GM12892 (cell line): Measurements from ENCODE around the gene FUZ.

Source experiments
- DNase-seq: peaks from one replicate; pipeline ENCODE4 v3.0.0; 2011; ENCODE audit not compliant: insufficient read length
- FAIRE-seq: peaks from 2 replicates; lab custom pipeline; 2011; peaks lifted over from hg19 to GRCh38; lab: Jason Lieb, UNC
- POLR2A ChIP-seq: IDR thresholded peaks from 2 replicates; pipeline ENCODE4 v1.6.1; 2011; ENCODE audit warnings: low read depth, low read length, control low read depth
- POLR2AphosphoS5 ChIP-seq: IDR thresholded peaks from 2 replicates; pipeline ENCODE4 v1.6.1; 2011; ENCODE audit warnings: low read depth, low read length, control low read depth
- TAF1 ChIP-seq: IDR thresholded peaks from 2 replicates; pipeline ENCODE4 v1.6.1; 2011; ENCODE audit warnings: low read depth, mild to moderate bottlenecking, control low read depth, low read length, borderline replicate concordance

FUZ gene

DNA sequence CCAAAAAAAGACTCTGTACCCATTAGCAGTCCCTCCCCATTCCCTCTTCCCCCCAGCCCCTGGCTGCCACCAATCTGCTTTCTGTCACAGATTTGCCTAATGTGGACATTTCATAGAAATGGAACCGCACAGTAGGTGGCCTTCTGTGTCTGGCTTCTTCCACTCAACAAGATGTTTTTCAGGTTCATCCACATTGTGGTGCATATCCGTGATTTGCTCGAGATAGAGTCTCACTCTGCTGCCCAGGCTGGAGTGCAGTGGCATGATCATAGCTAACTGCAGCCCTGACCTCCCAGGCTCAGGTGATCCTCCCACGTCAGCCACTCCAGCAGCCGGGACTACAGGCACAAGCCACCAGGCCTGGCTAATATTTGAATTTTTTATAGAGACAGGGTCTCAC lies 25.3 kb downstream of the FUZ start:
- DNase-seq, result no peak
- no peak for FAIRE-seq
- TF ChIP-seq POLR2AphosphoS5 (no peak), TAF1 (no peak), POLR2A (no peak)

DNA sequence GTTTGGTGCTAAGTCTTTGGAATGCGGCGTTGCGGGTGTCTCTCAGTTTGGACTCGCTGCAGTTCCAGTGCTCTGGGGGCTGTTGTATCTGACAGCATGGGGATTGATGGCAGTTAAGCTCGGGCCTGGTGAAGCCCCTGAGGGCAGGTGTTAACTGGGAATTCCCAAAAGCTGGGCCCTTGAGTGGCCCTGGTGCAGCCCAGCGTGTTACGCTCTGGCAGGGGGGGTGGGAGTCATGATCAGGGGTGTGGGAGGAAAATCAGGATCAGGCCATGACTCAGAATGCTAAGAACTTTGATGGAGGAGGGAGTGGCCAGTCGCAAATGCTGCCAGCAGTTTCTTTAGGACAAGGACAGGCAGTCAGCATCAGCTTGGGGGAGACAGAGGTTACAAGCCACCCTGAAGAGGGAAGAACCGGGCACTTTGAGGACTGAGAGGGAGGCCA lies 26.7 kb downstream of the FUZ start:
- TF ChIP-seq POLR2AphosphoS5 (no peak), POLR2A (no peak), TAF1 (no peak)
- no peak for FAIRE-seq
- no peak for DNase-seq

- TF ChIP-seq POLR2AphosphoS5 (no peak), TAF1 (no peak), POLR2A (no peak)
- FAIRE-seq, result no peak
- no peak for DNase-seq
These were observed 30.6 kb downstream of the FUZ start for GRCh38 chr19:49782515-49782914.

DNA sequence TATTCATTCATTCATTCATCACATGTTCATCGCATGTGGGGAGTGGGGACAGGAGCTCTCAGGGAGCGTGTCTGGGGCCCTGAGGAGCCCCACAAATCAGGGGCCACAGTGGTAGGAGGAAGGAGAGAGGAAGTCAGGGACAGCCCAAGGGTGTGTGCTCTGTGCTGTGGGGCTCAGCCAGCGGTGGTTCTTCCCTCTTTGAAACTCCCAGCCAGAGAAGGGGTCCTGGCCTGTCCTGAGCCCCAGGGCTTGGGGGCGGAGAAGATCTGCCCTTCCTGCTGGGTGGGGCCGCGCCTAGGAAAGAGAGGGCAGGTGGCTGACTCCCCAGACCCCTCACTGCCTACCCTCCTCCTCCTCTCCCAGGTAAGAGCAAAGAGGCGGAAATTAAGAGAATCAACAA lies 31.7 kb downstream of the FUZ start:
- no peak for TF ChIP-seq POLR2A
- TF ChIP-seq POLR2AphosphoS5, result no peak
- TF ChIP-seq TAF1, result no peak
- DNase-seq, result no peak
- FAIRE-seq, result no peak

DNA sequence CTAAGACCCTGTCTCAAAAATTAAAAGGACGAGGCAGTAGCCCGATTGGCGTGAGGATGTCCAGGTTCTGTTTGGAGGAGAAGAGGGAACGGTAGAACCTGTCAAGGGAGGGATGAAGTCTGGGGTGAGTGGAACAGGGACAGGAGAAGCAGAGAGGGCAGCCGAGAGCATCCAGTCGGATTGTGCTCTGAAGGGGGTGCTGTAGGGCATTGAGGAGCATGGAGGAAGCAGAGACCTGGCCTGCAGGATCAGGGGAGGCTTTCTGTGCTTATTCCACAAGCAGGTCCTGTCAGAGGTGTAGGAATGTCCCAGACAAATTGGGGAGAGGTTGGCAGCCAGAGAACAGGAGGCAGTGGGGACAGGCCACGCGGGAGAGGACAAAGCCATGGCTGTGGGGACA lies 32.2 kb downstream of the FUZ start:
- DNase-seq (no peak), FAIRE-seq (no peak)
- TF ChIP-seq POLR2AphosphoS5, result no peak
- no peak for TF ChIP-seq POLR2A
- TF ChIP-seq TAF1, result no peak

DNA sequence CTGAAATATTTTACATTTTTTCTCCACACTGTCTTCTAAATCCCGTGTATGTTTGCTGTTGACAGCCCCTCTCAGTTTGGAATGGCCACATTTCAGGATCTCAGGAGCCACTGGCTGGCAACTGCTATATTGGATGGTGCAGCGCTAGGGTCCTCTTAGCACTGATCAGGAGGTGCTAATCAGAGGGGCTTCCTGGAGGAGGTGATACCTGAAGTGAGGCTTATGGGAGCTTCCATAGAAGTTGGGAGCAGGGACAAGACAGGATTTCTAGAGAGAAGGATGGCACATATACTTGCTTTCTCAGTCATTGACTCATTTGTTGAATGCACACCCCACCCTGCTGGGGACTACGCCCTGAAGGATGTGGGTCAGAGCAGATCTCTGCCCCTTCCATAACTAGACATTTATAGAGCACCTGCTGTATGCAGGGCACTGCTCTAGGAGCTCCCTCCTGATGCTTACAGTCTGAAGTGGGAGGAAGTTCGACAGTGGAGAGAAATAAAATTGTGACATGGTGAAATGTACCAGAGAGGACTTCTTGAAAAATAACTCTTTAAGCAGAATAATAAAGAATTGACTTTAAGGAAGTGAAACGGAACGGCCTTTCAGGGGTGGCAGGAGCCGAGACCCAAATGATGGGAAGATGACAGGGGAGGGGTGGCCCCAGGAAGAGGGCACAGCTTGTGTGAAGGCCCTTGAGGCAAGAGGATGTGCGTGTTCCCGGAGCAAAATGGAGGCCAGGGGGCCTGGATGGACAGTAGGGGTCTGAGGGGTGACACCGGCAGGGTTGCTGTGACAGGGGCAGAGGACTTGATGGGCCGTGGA lies 33.1 kb downstream of the FUZ start:
- TF ChIP-seq POLR2AphosphoS5 (no peak), TAF1 (no peak), POLR2A (no peak)
- no peak for DNase-seq
- FAIRE-seq, result peak; percentile 46

DNA sequence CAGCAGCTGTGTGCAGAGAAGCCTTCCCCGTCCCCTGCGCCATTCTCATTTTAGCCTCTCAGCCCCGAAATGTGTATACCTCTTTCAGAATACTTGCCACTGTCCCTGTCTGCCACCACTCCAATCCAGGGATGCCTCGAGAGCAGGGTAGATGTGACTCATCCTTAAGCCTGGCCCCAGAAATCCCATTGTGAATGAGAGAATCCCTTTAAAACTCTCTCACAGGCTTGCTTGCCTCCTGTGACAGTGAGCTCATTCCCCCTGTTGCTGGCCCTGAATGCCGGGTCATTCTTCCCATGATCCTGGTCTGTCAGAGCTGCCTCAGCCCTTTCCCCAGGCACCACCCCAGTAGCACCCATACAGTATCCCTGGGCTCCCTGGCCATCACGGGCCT lies 36.7 kb downstream of the FUZ start:
- TF ChIP-seq POLR2AphosphoS5 (no peak), TAF1 (no peak), POLR2A (no peak)
- FAIRE-seq, result no peak
- DNase-seq, result no peak

DNA sequence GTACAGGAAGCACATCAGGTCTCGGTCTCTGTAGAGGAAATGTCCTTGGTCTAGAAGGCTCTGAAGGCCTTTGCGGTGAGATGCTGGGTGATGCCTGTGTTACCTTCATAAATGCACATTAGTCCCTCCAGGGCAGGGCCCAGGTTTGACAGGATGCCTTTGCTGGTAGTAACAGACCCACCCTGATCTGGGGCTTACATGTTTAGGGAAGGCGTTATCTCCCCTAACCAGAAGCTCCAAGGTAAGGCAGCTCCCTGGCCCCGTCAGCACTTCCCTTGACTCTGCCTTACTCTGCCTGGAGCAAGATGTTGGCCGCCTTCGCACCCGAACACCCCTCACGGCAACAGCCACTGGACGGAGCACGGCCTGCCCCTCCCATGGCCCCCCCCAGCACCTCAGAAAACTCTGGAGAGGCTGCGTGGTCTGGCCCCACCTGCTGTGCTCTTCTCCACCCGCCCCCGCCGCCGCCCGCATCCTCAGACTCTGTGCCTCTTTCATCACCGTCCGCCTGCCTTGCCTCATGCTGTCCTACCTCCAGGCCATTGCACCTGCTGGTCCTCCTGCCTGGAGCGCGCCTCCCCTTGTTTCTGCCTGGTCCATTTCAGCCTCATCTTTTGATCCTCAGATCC lies 37.2 kb downstream of the FUZ start:
- no peak for DNase-seq
- no peak for TF ChIP-seq TAF1
- no peak for TF ChIP-seq POLR2AphosphoS5
- no peak for TF ChIP-seq POLR2A
- no peak for FAIRE-seq

- FAIRE-seq, result no peak
These were observed 38.1 kb downstream of the FUZ start for GRCh38 chr19:49774969-49775368.

GRCh38 chr19:49773663-49774350 lies 39.3 kb downstream of the FUZ start:
- no peak for TF ChIP-seq POLR2A
- no peak for TF ChIP-seq POLR2AphosphoS5
- TF ChIP-seq TAF1, result no peak
- FAIRE-seq, result no peak
- no peak for DNase-seq

More at GRCh38 chr19:49774969-49775368, 38.1 kb downstream of the FUZ start:
- no peak for TF ChIP-seq POLR2AphosphoS5
- no peak for TF ChIP-seq POLR2A
- DNase-seq, result no peak

DNA sequence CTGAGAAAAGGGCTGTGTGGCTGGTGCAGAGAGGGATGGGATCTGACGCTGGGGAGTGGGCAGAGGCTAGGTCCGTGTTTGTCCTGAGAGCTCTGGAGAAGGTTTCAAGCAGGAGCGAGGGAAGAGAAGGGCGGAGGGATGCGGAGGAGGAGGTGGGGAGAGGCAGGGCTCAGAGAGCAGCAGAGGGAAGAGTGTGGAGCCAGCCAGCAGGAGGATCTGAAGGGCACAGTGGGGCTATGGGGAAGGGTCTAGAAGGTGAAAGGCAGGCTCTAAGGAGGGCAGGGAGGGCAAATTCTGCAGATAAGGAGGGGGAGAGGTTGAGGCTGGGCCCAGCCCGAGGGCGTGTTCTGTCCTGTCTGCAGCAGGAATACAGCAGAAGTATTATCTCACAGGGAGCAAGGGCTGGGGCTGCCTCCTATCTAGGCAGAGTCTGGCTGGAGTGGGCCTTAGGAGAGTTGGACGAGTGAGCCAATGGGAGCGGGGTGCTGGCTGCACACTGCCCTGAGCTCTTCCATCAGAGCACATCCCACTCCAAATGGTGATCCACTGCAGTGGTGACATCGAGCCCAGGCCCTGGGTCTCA lies 40.2 kb downstream of the FUZ start:
- no peak for TF ChIP-seq POLR2AphosphoS5
- no peak for TF ChIP-seq POLR2A
- TF ChIP-seq TAF1, result no peak
- FAIRE-seq, result no peak
- no peak for DNase-seq
